GM12878 (cell line): ENCODE measurements around the gene KRT31. TPM values are rescaled to one million over a fixed set of nuclear protein-coding genes. Genes with fewer than 3 reads are reported as not detected.

Experiments used
- ATAC-seq: fragments of 200-7000 bp; cut with Tn5 transposase; 3 replicates; pipeline ENCODE4 v1.9.1; 2020; ENCODE audit warnings: mild to moderate bottlenecking, moderate library complexity
- BruUV-seq: library from RNA; stranded (reverse); fragments of 400-500 nt; replicated peaks from 2 replicates; lab custom pipeline; 2021; lab: Mats Ljungman, UMichigan
- CTCF ChIA-PET: fragments of 300-600 bp; sonication (Branson Sonifier 250); formaldehyde crosslinking; extraction: SDS; loops from one replicate; lab custom pipeline; 2021; ENCODE audit warnings: inconsistent platforms; lab: Yijun Ruan, JAX
- POLR2A ChIA-PET: fragments of 350-600 bp; formaldehyde crosslinking; extraction: SDS; loops from one replicate; lab custom pipeline; 2021; ENCODE audit warnings: inconsistent platforms; lab: Charles Lee
- RAD21 ChIA-PET: fragments of 300-600 bp; sonication (Branson Sonifier 250); formaldehyde crosslinking; loops from one replicate; lab custom pipeline; 2023; ENCODE audit warnings: antibody characterized with exemption; ENCODE audit not compliant: unreplicated experiment; lab: Charles Lee
- SMC1A ChIA-PET: fragments of 300-600 bp; sonication (Branson Sonifier 250); formaldehyde crosslinking; loops from one replicate; lab custom pipeline; 2023; ENCODE audit not compliant: unreplicated experiment, uncharacterized antibody; lab: Charles Lee
- DNase-seq: peaks from one replicate; pipeline ENCODE4 v3.0.0-alpha.2; 2011; ENCODE audit warnings: low read depth, low spot score
- FAIRE-seq: peaks from 3 replicates; lab custom pipeline; 2011; peaks lifted over from hg19 to GRCh38; lab: Jason Lieb, UNC
- H2AFZ ChIP-seq: 2 replicates; pipeline ENCODE4 v1.6.0; 2011; ENCODE audit warnings: low read depth, low read length, control low read depth; ENCODE audit not compliant: control insufficient read depth
- H3K27ac ChIP-seq: 2 replicates; pipeline ENCODE4 v1.5.1; 2011; ENCODE audit warnings: control low read depth; ENCODE audit not compliant: control insufficient read depth, insufficient read depth
- H3K27me3 ChIP-seq, 2 experiments: replicated peaks in 1 of 2; 2 replicates each; pipeline versions ENCODE4 v1.6.0 to v1.6.1; 2011; ENCODE audit warnings: low read length in 1 of 2; ENCODE audit not compliant: control insufficient read depth in 2 of 2, insufficient read depth in 2 of 2
- H3K36me3 ChIP-seq, 2 experiments: 2 replicates each; pipeline ENCODE4 v1.5.1; 2011; ENCODE audit warnings: low read length in 1 of 2; ENCODE audit not compliant: control insufficient read depth in 2 of 2, insufficient read depth in 2 of 2
- H3K4me1 ChIP-seq: 2 replicates; pipeline ENCODE4 v1.6.1; 2011; ENCODE audit warnings: mild to moderate bottlenecking, low read length, moderate library complexity, mixed read lengths; ENCODE audit not compliant: control insufficient read depth, insufficient read depth
- H3K4me2 ChIP-seq: 2 replicates; pipeline ENCODE4 v1.6.0; 2011; ENCODE audit warnings: control low read depth; ENCODE audit not compliant: control insufficient read depth, insufficient read depth
- H3K4me3 ChIP-seq: fragments of 200-600 bp; sonication (generic); 2 replicates; pipeline ENCODE4 v1.5.1; 2016
- H3K79me2 ChIP-seq: 2 replicates; pipeline ENCODE4 v1.6.0; 2011; ENCODE audit warnings: low read length; ENCODE audit not compliant: control insufficient read depth, insufficient read depth
- H3K9ac ChIP-seq: 2 replicates; pipeline ENCODE4 v1.8.0; 2011; ENCODE audit warnings: low read length, control low read depth, mixed read lengths; ENCODE audit not compliant: control insufficient read depth, insufficient read depth
- H3K9me3 ChIP-seq: replicated peaks from 3 replicates; pipeline ENCODE4 v1.5.1; 2011; ENCODE audit warnings: mild to moderate bottlenecking, low read length; ENCODE audit not compliant: control insufficient read depth, insufficient read depth
- H4K20me1 ChIP-seq: 2 replicates; pipeline ENCODE4 v1.6.0; 2011; ENCODE audit not compliant: control insufficient read depth, insufficient read depth
- CBFB ChIP-seq: IDR thresholded peaks from 2 replicates; pipeline ENCODE4 v1.6.1; 2016; ENCODE audit warnings: antibody characterized with exemption, low read depth
- ETV6 ChIP-seq, 2 experiments: fragments of 450-650 bp in 1 of 2; IDR thresholded peaks in 1 of 2; conservative IDR thresholded peaks in 1 of 2; 2 replicates each; pipeline ENCODE4 v1.6.1; 2014; ENCODE audit warnings: antibody characterized with exemption in 1 of 2, borderline replicate concordance in 1 of 2, low read depth in 1 of 2, mild to moderate bottlenecking in 1 of 2, moderate library complexity in 1 of 2
- EZH2 ChIP-seq: IDR thresholded peaks from 2 replicates; pipeline ENCODE4 v1.6.1; 2012; ENCODE audit warnings: low read depth, mild to moderate bottlenecking, control low read depth, inconsistent platforms, low read length, borderline replicate concordance; ENCODE audit not compliant: control insufficient read depth
- JUND ChIP-seq: IDR thresholded peaks from 2 replicates; pipeline ENCODE4 v1.6.1; 2012; ENCODE audit warnings: low read depth, mild to moderate bottlenecking, low read length, improper control_type of control experiment, moderate library complexity
- MYC ChIP-seq: IDR thresholded peaks from 2 replicates; pipeline ENCODE4 v1.6.1; 2011; ENCODE audit warnings: mild to moderate bottlenecking, low read length, moderate library complexity, inconsistent platforms; ENCODE audit not compliant: insufficient read depth, insufficient replicate concordance, insufficient read length, severe bottlenecking
- SRF ChIP-seq, 2 experiments: IDR thresholded peaks; 2 replicates each; pipeline ENCODE4 v1.6.1; 2011; ENCODE audit warnings: low read depth in 2 of 2, low read length in 2 of 2, mild to moderate bottlenecking in 1 of 2, moderate library complexity in 1 of 2
- ZNF274 ChIP-seq: IDR thresholded peaks from one replicate; pipeline ENCODE4 v1.8.0; 2011; ENCODE audit not compliant: insufficient read length, insufficient read depth
- WGBS: methylation state at CpG from one replicate; pipeline ENCODE4 v1.1.6; 2016; ENCODE audit warnings: low lambda C conversion rate; ENCODE audit not compliant: insufficient replicate concordance, insufficient coverage; ENCODE audit errors: missing lambda C conversion rate; 5-methylcytosine and 5-hydroxymethylcytosine counted together
- in situ Hi-C: fragments of 300-500 bp; cut with MboI; formaldehyde crosslinking; loops from 9 replicates; pipeline ENCODE4 v1.14.3; 2018; ENCODE audit warnings: mixed read lengths
- intact Hi-C: fragments of 100-400 bp; cut with micrococcal nuclease; formaldehyde crosslinking; loops from one replicate; pipeline ENCODE4 v1.14.2; 2022; ENCODE audit not compliant: unreplicated experiment
- polyA plus RNA-seq, 11 experiments: library from polyadenylated mRNA; depleted of rRNA in 4 of 11; unstranded in 6 of 11; stranded (reverse) in 5 of 11; fragments of >200 nt; fragmentation: Nextera tagmentation in 4 of 11; fragmentation: Illumina TruSeq in 1 of 11; extraction: Ambion mirVana in 4 of 11; extraction: Trizol in 1 of 11; gene quantifications; 1 replicate in 1 of 11; 2 replicates in 10 of 11; pipeline versions ENCODE4 v1.2.1 to v1.2.3, GENCODE V29; 2011 to 2016; ENCODE audit warnings: inconsistent platforms in 2 of 11, missing spikeins in 2 of 11, low read depth in 1 of 11
- total RNA-seq, 4 experiments: library from RNA; depleted of rRNA in 3 of 4; stranded (reverse); fragments of >200 nt in 3 of 4; fragmentation: Illumina TruSeq in 1 of 4; extraction: Trizol in 1 of 4; gene quantifications; 2 replicates each; pipeline versions ENCODE4 v1.2.1 to v1.2.3, GENCODE V29; 2013 to 2021

KRT31 gene
- total and polyA plus RNA-seq, 10 of the 15 experiments (the other 5 are each of a cell fraction or from before 2014, with no cell fraction given) = not detected

GRCh38 chr17:41434415-41434814 is 37.0 kb upstream of the KRT31 start:
- peaks cover 0 to 3% of the 10 kb centered on the region in 2 experiments; a peak in 2 of 4 replicates for H3K27me3 ChIP-seq
- H4K20me1 ChIP-seq = no peaks in the 10 kb centered on the region
- no peaks in the 10 kb centered on the region for H3K79me2 ChIP-seq
- H3K36me3 ChIP-seq = no peaks in the 10 kb centered on the region
- ChIA-PET POLR2A (no interaction called here), CTCF (no interaction called here), SMC1A (no interaction called here), RAD21 (no interaction called here)
- FAIRE-seq (no peak), ATAC-seq (no peak), DNase-seq (no peak)
- no peaks in the 10 kb centered on the region for H3K4me1 ChIP-seq
- H3K4me2 ChIP-seq = no peak overlapping the region
- 37% methylated on average over 5 of the region's 5 CpGs for WGBS
- H3K9me3 ChIP-seq = no peaks in the 10 kb centered on the region
- H2AFZ ChIP-seq = no peak overlapping the region
- H3K9ac ChIP-seq = no peak overlapping the region
- no peak overlapping the region for H3K27ac ChIP-seq
- in situ Hi-C loops = no loop called here
- H3K4me3 ChIP-seq = no peak overlapping the region
- intact Hi-C loops = no loop called here
- no peak for TF ChIP-seq MYC
- no peak for TF ChIP-seq ZNF274
- no TSS peak for BruUV-seq

- FAIRE-seq (no peak), ATAC-seq (no peak), DNase-seq (no peak)
- no peaks in the 10 kb centered on the region for H3K9me3 ChIP-seq
- ChIA-PET SMC1A (no interaction called here), RAD21 (no interaction called here), CTCF (no interaction called here), POLR2A (interaction anchor here (0.6 kb wide), 1 partner anchor 127 kb away, joined by 3 read pairs; no protein-coding TSS in a partner anchor)
- intact Hi-C loops = no loop called here
- WGBS = 2% methylated on average over 4 of the region's 4 CpGs
- no peak overlapping the region for H3K4me2 ChIP-seq
- TF ChIP-seq ETV6 (conservative IDR thresholded peaks at IDR 0.05 in 1 of 2, IDR thresholded peaks at IDR 0.05 in 1 of 2; ENCODE audit: borderline replicate concordance in 1 of 2, low read depth in 1 of 2) (no peak), SRF (IDR thresholded peaks at IDR 0.05; ENCODE audit: low read depth in 2 of 2, low read length in 2 of 2) (no peak), CBFB (no peak), JUND (no peak), EZH2 (no peak)
- no peaks in the 10 kb centered on the region for H3K36me3 ChIP-seq
- no peak overlapping the region for H3K4me3 ChIP-seq
- BruUV-seq = no TSS peak
- no peaks in the 10 kb centered on the region for H3K4me1 ChIP-seq
- in situ Hi-C loops = no loop called here
- no peak overlapping the region for H2AFZ ChIP-seq
- H3K27ac ChIP-seq = no peak overlapping the region
- peaks cover 0 to 3% of the 10 kb centered on the region in 2 experiments; a peak in 2 of 4 replicates for H3K27me3 ChIP-seq
- no peak overlapping the region for H3K9ac ChIP-seq
- H3K79me2 ChIP-seq = no peaks in the 10 kb centered on the region
- no peaks in the 10 kb centered on the region for H4K20me1 ChIP-seq
These were observed 36.6 kb upstream of the KRT31 start for GRCh38 chr17:41434005-41434404.
